Measurements from ENCODE around the gene DENND1B.
"Not testable (repeated sequence)": the region's sequence is repeated elsewhere in the genome, so short reads cannot be mapped to it uniquely, and the experiment has no call there.

DENND1B gene

GRCh38 chr1:197633447-197634078 is 141.7 kb downstream of the DENND1B start:
- no peak for DNase-seq (ENCODE audit: low read depth in 2 of 2, low spot score in 1 of 2)

GRCh38 chr1:197632651-197633050 is 142.6 kb downstream of the DENND1B start:
- no peak for DNase-seq (ENCODE audit: low read depth in 2 of 2, low spot score in 1 of 2)

GRCh38 chr1:197632005-197632404 is 143.3 kb downstream of the DENND1B start:
- no peak for DNase-seq (ENCODE audit: low read depth in 2 of 2, low spot score in 1 of 2)

- no peak for DNase-seq (ENCODE audit: low read depth in 2 of 2, low spot score in 1 of 2)
Measured at GRCh38 chr1:197622371-197622770, 152.9 kb downstream of the DENND1B start.

GRCh38 chr1:197621761-197622160 is 153.5 kb downstream of the DENND1B start:
- DNase-seq (ENCODE audit: low read depth in 2 of 2, low spot score in 1 of 2), result no peak

- no peak for DNase-seq (ENCODE audit: low read depth in 2 of 2, low spot score in 1 of 2)
Measured at GRCh38 chr1:197620714-197621163, 154.5 kb downstream of the DENND1B start.

- DNase-seq (ENCODE audit: low read depth in 2 of 2, low spot score in 1 of 2), result no peak
Measured at GRCh38 chr1:197619008-197619640, 156.2 kb downstream of the DENND1B start.

GRCh38 chr1:197618061-197618460 is 157.2 kb downstream of the DENND1B start:
- DNase-seq (ENCODE audit: low read depth in 2 of 2, low spot score in 1 of 2), result no peak

- DNase-seq (ENCODE audit: low read depth in 2 of 2, low spot score in 1 of 2), result no peak
Measured at GRCh38 chr1:197615693-197616011, 159.6 kb downstream of the DENND1B start.

- DNase-seq (ENCODE audit: low read depth in 2 of 2, low spot score in 1 of 2), result no peak
Measured at GRCh38 chr1:197614916-197615692, 160.2 kb downstream of the DENND1B start.

GRCh38 chr1:197606168-197606845 is 169.0 kb downstream of the DENND1B start:
- DNase-seq (ENCODE audit: low read depth in 2 of 2, low spot score in 1 of 2), result no peak

GRCh38 chr1:197604302-197604701 is 171.0 kb downstream of the DENND1B start:
- no peak for DNase-seq (ENCODE audit: low read depth in 2 of 2, low spot score in 1 of 2)

- DNase-seq (ENCODE audit: low read depth in 2 of 2, low spot score in 1 of 2), result no peak
Measured at GRCh38 chr1:197600751-197601150, 174.5 kb downstream of the DENND1B start.

- no peak for DNase-seq (ENCODE audit: low read depth in 2 of 2, low spot score in 1 of 2)
Measured at GRCh38 chr1:197599789-197600188, 175.5 kb downstream of the DENND1B start.

- no peak for DNase-seq (ENCODE audit: low read depth in 2 of 2, low spot score in 1 of 2)
Measured at GRCh38 chr1:197598935-197599334, 176.3 kb downstream of the DENND1B start.

- no peak for DNase-seq (ENCODE audit: low read depth in 2 of 2, low spot score in 1 of 2)
Measured at GRCh38 chr1:197595304-197595904, 179.9 kb downstream of the DENND1B start.

GRCh38 chr1:197590687-197591086 is 184.6 kb downstream of the DENND1B start:
- DNase-seq (ENCODE audit: low read depth in 2 of 2, low spot score in 1 of 2), result no peak

GRCh38 chr1:197585809-197586208 is 189.5 kb downstream of the DENND1B start:
- no peak for DNase-seq (ENCODE audit: low read depth in 2 of 2, low spot score in 1 of 2)

- DNase-seq (ENCODE audit: low read depth in 2 of 2, low spot score in 1 of 2), result no peak
Measured at GRCh38 chr1:197577580-197577979, 197.7 kb downstream of the DENND1B start.

- DNase-seq (ENCODE audit: low read depth in 2 of 2, low spot score in 1 of 2), result not testable (repeated sequence)
Measured at GRCh38 chr1:197575531-197575930, 199.7 kb downstream of the DENND1B start.

- no peak for DNase-seq (ENCODE audit: low read depth in 2 of 2, low spot score in 1 of 2)
Measured at GRCh38 chr1:197572169-197572568, 203.1 kb downstream of the DENND1B start.

Data from stimulated activated CD8-positive, alpha-beta memory T cell treated with anti-CD3 and anti-CD28 coated beads, Interleukin-4, amount 100 ng/mL, for 1 hour (primary cell).